AG09309 (cell line): ENCODE data around the gene TCEAL5.

Experiments used
- DNase-seq: peaks from one replicate; pipeline ENCODE4 v3.0.0-alpha.2; 2010; ENCODE audit warnings: low read depth
- H3K4me3 ChIP-seq: 2 replicates; pipeline ENCODE4 v1.5.1; 2011; ENCODE audit warnings: mild to moderate bottlenecking, low read depth, low read length, moderate library complexity; ENCODE audit not compliant: control insufficient read depth
- TF ChIP-seq, protein P1 (sequence below): IDR thresholded peaks from 2 replicates; pipeline ENCODE4 v1.5.1; 2011; ENCODE audit warnings: mild to moderate bottlenecking, low read depth, low read length, inconsistent platforms; ENCODE audit not compliant: insufficient read depth, control insufficient read depth; ENCODE audit errors: missing control alignments

The TCEAL5 gene

DNA sequence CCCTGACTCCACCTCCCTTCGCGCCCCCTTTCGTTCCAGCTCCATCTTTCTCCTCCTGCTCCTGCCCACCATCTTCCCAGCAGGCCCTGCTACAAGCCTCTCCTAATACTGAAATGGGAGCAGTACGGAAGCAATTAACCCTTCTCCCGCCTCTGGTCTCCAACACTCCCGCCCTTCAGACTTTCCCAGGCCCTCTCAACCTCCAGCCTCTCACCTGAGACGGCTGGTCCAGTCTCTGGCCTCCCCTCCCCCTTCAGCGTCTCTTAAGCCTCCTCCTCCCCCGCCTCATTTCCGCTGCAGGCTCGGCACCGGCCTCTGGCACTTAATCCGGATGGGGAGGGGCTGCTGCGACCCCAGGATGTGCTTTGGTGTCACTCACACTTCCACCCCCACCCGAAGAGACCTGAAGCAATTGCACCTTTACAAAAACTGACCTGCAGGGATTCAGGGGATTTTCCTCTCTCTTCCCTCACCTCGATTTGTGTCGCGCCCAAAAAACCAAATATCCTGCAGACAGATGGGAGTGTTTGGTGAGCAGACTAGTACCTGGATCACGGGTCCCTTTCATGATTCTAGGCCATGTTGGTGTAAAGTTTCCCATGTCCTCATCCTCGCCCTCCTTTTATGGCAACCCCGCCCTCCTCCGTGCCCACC lies 22.3 kb downstream of the TCEAL5 start:
- DNase-seq: no peak
- TF ChIP-seq, protein P1, sequence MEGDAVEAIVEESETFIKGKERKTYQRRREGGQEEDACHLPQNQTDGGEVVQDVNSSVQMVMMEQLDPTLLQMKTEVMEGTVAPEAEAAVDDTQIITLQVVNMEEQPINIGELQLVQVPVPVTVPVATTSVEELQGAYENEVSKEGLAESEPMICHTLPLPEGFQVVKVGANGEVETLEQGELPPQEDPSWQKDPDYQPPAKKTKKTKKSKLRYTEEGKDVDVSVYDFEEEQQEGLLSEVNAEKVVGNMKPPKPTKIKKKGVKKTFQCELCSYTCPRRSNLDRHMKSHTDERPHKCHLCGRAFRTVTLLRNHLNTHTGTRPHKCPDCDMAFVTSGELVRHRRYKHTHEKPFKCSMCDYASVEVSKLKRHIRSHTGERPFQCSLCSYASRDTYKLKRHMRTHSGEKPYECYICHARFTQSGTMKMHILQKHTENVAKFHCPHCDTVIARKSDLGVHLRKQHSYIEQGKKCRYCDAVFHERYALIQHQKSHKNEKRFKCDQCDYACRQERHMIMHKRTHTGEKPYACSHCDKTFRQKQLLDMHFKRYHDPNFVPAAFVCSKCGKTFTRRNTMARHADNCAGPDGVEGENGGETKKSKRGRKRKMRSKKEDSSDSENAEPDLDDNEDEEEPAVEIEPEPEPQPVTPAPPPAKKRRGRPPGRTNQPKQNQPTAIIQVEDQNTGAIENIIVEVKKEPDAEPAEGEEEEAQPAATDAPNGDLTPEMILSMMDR: no peak
- H3K4me3 ChIP-seq: peak overlapping the region; percentile 83

DNA sequence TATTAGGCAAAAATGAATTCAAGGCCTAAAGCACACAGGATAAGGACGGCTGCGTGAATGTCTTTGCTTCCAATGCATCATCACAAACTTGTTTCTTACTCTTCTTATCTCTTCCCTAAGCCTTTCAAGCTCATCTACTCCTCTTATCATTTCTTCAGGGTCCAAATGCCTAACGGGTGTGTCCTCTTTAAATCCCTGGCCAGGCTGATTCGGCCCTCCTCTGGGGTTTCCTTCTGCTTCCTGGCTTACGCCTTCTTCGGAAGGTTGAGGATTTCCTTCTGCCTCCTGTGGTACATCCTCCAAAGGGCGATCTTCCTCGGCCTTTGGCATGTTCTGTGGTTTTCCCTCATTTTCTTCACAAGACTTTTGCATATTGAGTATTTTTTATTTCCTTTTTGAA lies 22.9 kb downstream of the TCEAL5 start:
- H3K4me3 ChIP-seq: peak overlapping the region; percentile 83
- no peak for DNase-seq
- TF ChIP-seq, protein P1: no peak

DNA sequence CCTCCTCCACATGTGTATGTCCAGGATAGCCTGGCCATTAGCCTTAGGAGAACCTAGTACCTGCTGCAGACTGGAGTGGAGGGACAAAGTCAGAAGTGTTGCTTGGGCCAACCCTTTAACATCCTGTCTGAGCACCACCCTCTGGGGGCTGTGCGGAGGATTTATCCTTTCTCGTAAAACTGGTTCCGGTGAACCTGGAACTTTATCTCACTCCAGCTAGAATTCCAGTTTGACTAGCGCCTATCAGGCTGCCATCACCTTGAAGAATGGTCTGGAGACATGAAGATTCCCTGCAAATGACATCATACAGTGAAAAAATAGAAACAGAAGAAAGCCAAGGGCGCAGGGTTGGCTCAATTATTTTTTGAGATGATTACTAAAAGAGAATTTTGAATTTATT lies 25.6 kb downstream of the TCEAL5 start:
- H3K4me3 ChIP-seq: no peak overlapping the region
- TF ChIP-seq, protein P1: no peak
- DNase-seq: no peak

DNA sequence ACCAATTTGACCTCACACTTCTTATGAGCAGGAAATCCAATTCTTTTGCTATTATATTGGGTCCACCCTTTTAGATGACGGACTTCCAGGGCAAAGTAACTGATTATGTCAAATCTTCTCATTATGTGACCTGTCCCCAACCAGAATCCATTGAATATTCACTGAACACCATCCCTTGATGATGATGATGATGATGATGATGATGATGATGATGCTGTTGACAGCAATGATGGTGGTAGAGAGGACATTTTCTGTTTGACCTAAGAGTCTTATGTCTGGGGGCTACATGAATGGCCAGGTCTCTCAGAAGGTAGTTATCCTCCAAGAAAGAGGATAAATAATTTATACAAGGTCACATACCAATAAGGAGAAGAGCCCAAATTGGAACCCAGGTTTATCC lies 26.7 kb downstream of the TCEAL5 start:
- DNase-seq: no peak
- TF ChIP-seq, protein P1: no peak
- H3K4me3 ChIP-seq: no peak overlapping the region

DNA sequence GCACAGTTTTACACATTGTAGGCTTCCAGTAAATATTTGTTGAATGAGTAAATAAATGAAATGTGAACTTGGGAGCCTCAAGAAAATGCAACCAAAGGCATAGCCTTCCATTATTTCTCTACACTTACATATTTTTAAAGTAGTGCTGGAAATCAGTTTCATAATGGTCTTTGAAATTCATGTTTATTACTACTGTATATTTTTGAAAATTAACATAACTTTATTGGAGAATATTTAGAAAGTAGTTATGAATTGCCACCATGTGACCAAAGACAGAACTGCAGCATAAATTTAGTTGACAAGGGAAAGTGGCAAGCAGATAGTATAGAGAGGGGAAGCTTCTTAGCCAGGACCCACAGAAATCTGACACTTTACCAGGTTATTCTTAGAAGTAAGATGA lies 28.0 kb downstream of the TCEAL5 start:
- no peak for DNase-seq
- TF ChIP-seq, protein P1: peak; percentile 33

DNA sequence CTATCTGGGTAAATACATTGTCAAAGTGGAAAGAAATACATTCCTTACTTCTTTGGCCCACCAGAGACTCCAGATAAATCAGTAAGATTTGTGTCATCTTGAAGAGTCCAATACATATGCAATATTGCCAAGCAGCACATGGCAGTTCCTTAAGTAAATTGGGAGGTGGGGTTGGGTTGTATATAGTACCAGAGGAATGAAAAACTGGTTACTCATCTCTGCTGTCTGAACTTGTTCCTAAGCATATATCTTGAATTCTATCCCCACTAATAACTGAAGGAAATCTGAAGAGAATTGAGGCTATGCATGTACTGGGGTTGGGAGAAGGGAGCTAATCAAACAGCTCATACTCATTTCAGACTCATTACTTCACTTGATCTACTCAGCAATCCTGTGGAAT lies 36.4 kb downstream of the TCEAL5 start:
- TF ChIP-seq, protein P1: no peak
- no peak for DNase-seq
- H3K4me3 ChIP-seq: no peak overlapping the region

More for the DNA sequence above, 28.0 kb downstream of the TCEAL5 start:
- no peak overlapping the region for H3K4me3 ChIP-seq
